HL-60 (cell line): ENCODE measurements around the gene DYNLT4.

Experiments
- CTCF ChIP-seq: IDR thresholded peaks from one replicate; pipeline ENCODE4 v1.5.1; 2011; ENCODE audit warnings: low read length, control low read depth, inconsistent platforms; ENCODE audit not compliant: insufficient read depth
- GABPA ChIP-seq: IDR thresholded peaks from 2 replicates; pipeline ENCODE4 v1.6.1; 2012; ENCODE audit warnings: low read depth
- POLR2AphosphoS5 ChIP-seq: IDR thresholded peaks from 2 replicates; pipeline ENCODE4 v1.6.1; 2012; ENCODE audit warnings: low read depth

GRCh38 chr1:44839576-44839975 lies 32.4 kb upstream of the DYNLT4 start:
- TF ChIP-seq CTCF (no peak), POLR2AphosphoS5 (no peak), GABPA (no peak)
